ENCODE results near the gene IFRD2. TPM values are rescaled to one million over a fixed set of nuclear protein-coding genes. Genes with fewer than 3 reads are reported as not detected.
A peak's percentile ranks its signal among the peaks of the same experiment; 100 is the strongest.

IFRD2 gene
- total and polyA plus RNA-seq, 2 of the 13 experiments (the other 11 are each of a cell fraction or from before 2014, with no cell fraction given): 32.8 to 96.1 TPM

DNA sequence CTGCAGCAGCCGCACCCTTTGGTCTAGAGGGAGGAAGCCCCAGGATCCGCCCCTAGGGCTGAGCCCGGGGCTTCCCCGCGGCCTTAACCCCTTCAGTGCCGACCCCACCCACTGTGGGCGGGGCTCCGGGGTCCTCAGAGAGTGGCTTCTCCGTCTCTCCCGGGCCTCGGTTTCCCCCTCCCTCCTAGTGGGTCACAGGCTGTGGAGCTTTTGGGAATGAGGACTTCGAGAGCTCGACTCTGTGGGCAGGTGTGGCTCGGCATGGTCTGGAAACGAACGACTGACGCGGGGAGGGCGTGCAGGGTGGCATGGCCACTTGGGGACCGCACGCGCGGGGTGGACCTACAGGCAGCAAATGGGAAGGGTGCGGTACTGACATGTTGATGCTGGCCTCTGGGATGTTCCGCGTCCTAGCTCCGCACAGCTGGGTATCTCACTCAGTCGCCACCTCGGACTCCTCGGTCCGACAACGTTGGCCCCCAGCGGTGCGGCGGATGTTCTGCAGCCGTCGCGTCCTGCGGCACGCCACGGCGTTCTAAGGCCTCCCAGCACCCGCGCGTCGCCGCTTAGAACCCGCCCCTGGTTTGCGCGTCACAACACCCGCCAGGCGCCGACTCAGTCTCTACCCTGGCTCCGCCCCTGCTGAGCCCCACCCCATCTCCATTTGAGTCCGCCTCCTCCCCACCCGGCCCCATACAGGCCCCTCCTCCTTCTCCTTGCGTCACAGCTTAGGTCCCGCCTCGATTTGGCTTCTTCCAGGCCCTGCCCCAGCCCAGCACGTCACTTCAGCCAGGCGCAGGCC is 6.8 kb upstream of the IFRD2 start, which contains the start of the genes HYAL3 and NAA80 (continued):
- TF ChIP-seq, protein P1, sequence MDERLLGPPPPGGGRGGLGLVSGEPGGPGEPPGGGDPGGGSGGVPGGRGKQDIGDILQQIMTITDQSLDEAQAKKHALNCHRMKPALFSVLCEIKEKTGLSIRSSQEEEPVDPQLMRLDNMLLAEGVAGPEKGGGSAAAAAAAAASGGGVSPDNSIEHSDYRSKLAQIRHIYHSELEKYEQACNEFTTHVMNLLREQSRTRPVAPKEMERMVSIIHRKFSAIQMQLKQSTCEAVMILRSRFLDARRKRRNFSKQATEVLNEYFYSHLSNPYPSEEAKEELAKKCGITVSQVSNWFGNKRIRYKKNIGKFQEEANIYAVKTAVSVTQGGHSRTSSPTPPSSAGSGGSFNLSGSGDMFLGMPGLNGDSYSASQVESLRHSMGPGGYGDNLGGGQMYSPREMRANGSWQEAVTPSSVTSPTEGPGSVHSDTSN (CRISPR knock-in tag; IDR thresholded peaks at IDR 0.05): no peak
- no peak for TF ChIP-seq HOXA7 (CRISPR knock-in tag; IDR thresholded peaks at IDR 0.05)
- TF ChIP-seq KMT2B (CRISPR knock-in tag; IDR thresholded peaks at IDR 0.05): peak; percentile 65; the same call in 1 of the 2 replicates
- peak; percentile 23; the same call in 1 of the 2 replicates for TF ChIP-seq ZFP37 (CRISPR knock-in tag; IDR thresholded peaks at IDR 0.05; ENCODE audit: borderline replicate concordance)
- peak; percentile 42; the same call in 1 of the 2 replicates for TF ChIP-seq HNRNPL (IDR thresholded peaks at IDR 0.05; ENCODE audit: low read depth, low read length)
- TF ChIP-seq CBX2 (IDR thresholded peaks at IDR 0.05; ENCODE audit: low read depth, low read length): no peak
- TF ChIP-seq CBX2 (CRISPR knock-in tag; IDR thresholded peaks at IDR 0.05; ENCODE audit: low read depth): no peak
- peak; percentile 39; the same call in 1 of the 2 replicates for TF ChIP-seq CSRNP1 (CRISPR knock-in tag; IDR thresholded peaks at IDR 0.05)
- TF ChIP-seq, protein P2, sequence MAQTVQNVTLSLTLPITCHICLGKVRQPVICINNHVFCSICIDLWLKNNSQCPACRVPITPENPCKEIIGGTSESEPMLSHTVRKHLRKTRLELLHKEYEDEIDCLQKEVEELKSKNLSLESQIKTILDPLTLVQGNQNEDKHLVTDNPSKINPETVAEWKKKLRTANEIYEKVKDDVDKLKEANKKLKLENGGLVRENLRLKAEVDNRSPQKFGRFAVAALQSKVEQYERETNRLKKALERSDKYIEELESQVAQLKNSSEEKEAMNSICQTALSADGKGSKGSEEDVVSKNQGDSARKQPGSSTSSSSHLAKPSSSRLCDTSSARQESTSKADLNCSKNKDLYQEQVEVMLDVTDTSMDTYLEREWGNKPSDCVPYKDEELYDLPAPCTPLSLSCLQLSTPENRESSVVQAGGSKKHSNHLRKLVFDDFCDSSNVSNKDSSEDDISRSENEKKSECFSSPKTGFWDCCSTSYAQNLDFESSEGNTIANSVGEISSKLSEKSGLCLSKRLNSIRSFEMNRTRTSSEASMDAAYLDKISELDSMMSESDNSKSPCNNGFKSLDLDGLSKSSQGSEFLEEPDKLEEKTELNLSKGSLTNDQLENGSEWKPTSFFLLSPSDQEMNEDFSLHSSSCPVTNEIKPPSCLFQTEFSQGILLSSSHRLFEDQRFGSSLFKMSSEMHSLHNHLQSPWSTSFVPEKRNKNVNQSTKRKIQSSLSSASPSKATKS (CRISPR knock-in tag; IDR thresholded peaks at IDR 0.05): no peak
- TF ChIP-seq SP4 (CRISPR knock-in tag; IDR thresholded peaks at IDR 0.05): peak; percentile 77
- peak; percentile 95 for TF ChIP-seq HNRNPH1 (optimal IDR thresholded peaks at IDR 0.05; ENCODE audit: low read depth, low read length)
- TF ChIP-seq MEIS1 (CRISPR knock-in tag; IDR thresholded peaks at IDR 0.05; ENCODE audit: borderline replicate concordance): peak; percentile 76; the same call in 1 of the 2 replicates
- no peak for TF ChIP-seq ZSCAN30 (CRISPR knock-in tag; IDR thresholded peaks at IDR 0.05)
- TF ChIP-seq U2AF1 (optimal IDR thresholded peaks at IDR 0.05; ENCODE audit: low read depth, low read length): peak; percentile 59
- TF ChIP-seq, protein P3, sequence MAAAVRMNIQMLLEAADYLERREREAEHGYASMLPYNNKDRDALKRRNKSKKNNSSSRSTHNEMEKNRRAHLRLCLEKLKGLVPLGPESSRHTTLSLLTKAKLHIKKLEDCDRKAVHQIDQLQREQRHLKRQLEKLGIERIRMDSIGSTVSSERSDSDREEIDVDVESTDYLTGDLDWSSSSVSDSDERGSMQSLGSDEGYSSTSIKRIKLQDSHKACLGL (CRISPR knock-in tag; IDR thresholded peaks at IDR 0.05): peak; percentile 26; the same call in 1 of the 2 replicates
- TF ChIP-seq TSC22D2 (CRISPR knock-in tag; IDR thresholded peaks at IDR 0.05; ENCODE audit: borderline replicate concordance): no peak
- 0 out of 2 replicates have a peak, but pooled peaks have one; percentile 18 for TF ChIP-seq RXRB (CRISPR knock-in tag; IDR thresholded peaks at IDR 0.05; ENCODE audit: borderline replicate concordance)
- TF ChIP-seq HMG20A (CRISPR knock-in tag; IDR thresholded peaks at IDR 0.05; ENCODE audit: borderline replicate concordance): no peak
- no peak for TF ChIP-seq GLMP (CRISPR knock-in tag; IDR thresholded peaks at IDR 0.05; ENCODE audit: borderline replicate concordance)
- peak; percentile 82; the same call in 1 of the 2 replicates for TF ChIP-seq FIP1L1 (IDR thresholded peaks at IDR 0.05; ENCODE audit: borderline replicate concordance, insufficient read depth, low read depth, low read length)
- TF ChIP-seq NFATC3 (CRISPR knock-in tag; IDR thresholded peaks at IDR 0.05): no peak

All from HepG2 (cell line).